Measurements from ENCODE around the gene GSG1L. TPM values are rescaled to one million over a fixed set of nuclear protein-coding genes. Genes with fewer than 3 reads are reported as not detected.

Gene GSG1L
- total RNA-seq, 1 donor from 2014 or later = not detected

GRCh38 chr16:27767081-27767480, 296.4 kb downstream of the GSG1L start:
- Mint-ChIP-seq H3K4me1 (no peaks in the 10 kb centered on the region), H3K36me3 (ENCODE audit: low read depth) (peaks cover 3% of the 10 kb centered on the region), H3K27ac (no peak overlapping the region), H3K4me3 (no peak overlapping the region), H3K9me3 (no peaks in the 10 kb centered on the region), H3K27me3 (no peaks in the 10 kb centered on the region)
- DNase-seq = no peak
- intact Hi-C loops (cut with micrococcal nuclease) = no loop called here

DNA sequence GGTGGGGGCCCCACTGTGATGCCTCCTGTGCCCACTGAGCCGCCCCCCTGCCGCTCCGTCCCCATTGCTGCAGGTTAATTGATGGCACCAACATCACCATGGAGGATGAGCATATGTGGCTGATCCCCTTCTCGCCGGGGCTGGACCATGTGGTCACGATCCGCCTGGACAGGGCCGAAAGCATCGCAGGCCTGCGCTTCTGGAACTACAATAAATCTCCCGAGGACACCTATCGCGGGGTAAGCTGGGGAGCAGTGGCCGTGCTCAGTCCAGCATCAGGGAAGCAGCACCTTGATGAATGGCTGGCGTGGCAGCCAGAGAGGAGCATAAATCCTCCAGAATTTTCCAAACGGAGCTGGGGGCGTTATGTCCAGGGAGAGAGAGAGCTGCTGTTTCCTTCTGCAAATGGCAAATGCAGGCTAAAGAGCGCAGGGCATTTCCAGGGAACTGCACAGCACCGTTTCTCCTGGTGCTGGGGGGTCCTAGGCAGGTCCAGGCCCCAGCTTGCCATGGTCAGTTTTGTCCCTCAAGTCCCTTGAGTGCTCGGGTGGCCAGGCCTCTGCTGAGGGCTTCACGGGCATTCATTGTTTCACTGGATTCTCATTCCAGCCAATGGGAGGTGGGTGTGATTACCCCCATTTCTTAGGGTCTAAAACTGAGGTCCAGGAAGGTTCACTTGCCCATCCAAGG, 297.1 kb downstream of the GSG1L start:
- no peak overlapping the region for H3K4me3 Mint-ChIP-seq
- no peaks in the 10 kb centered on the region for H3K9me3 Mint-ChIP-seq
- DNase-seq = no peak
- H3K27ac Mint-ChIP-seq = no peak overlapping the region
- intact Hi-C loops (cut with micrococcal nuclease) = no loop called here
- peaks cover 3% of the 10 kb centered on the region for H3K36me3 Mint-ChIP-seq (ENCODE audit: low read depth)
- no peaks in the 10 kb centered on the region for H3K27me3 Mint-ChIP-seq
- no peaks in the 10 kb centered on the region for H3K4me1 Mint-ChIP-seq

DNA sequence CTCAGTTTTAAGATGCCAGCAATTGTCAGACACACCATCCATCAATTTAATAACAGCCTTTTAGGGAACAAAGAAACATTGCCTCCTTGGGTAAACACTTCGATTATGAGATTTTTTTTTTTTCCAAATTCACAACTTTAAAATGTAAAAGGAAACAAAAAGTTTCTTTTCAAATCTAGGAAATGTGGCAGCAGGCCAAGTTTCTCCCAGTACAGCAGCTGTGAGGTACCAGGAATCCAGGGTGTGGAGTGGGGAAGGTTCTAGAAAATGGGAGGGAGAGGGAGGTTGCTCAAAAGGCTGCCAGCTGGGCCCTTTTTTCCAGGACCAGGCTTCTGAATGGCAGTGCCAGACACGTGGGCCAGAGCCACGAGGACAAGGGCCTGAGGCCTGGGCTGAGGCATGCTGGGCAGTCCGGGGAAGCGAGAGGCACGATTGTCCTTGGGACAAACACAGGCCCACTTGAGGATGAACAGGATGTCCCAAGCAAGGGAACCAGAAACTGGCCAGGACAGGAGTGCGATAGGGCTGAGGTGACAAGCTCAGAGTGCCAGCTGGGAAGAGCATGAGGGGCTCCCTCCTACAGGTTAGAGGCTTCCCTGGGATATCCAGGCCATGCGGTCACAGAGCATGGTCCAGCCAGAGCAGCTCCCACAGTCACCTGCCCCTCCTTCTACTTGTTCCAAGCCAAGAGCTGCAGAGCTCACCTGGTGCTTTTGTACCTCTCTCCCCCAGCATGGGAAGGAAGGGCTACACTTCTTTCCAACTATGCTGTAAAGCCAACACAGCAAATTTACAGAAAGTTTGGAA, 298.4 kb downstream of the GSG1L start:
- Mint-ChIP-seq H3K36me3 (ENCODE audit: low read depth) (peaks cover 3% of the 10 kb centered on the region), H3K27ac (no peak overlapping the region), H3K27me3 (no peaks in the 10 kb centered on the region), H3K4me3 (no peak overlapping the region), H3K4me1 (no peaks in the 10 kb centered on the region), H3K9me3 (no peaks in the 10 kb centered on the region)
- DNase-seq = no peak
- intact Hi-C loops (cut with micrococcal nuclease) = no loop called here

DNA sequence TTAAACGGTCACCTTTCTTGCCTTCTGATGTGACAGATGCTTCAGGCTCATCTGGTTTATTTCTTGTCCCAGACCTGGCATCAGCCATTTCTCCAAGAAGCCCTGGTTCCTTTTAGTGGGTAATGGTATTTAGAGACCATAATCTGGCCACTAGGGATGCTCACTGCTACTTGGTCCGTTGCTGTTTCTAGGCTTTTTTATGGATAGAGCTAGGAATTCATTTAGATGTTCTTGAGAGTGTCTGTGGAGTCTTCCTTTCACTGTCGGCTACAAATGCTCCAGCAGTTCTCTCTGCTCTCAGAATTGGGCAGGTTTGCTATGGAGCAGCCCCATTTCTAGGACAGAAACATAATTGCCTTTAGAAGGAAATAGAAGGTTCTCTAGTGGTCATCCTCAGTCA, 299.1 kb downstream of the GSG1L start:
- DNase-seq = no peak
- H3K36me3 Mint-ChIP-seq (ENCODE audit: low read depth) = peaks cover 3% of the 10 kb centered on the region
- intact Hi-C loops (cut with micrococcal nuclease) = no loop called here
- H3K27me3 Mint-ChIP-seq = no peaks in the 10 kb centered on the region
- H3K9me3 Mint-ChIP-seq = no peaks in the 10 kb centered on the region
- H3K27ac Mint-ChIP-seq = no peak overlapping the region
- no peak overlapping the region for H3K4me3 Mint-ChIP-seq
- no peaks in the 10 kb centered on the region for H3K4me1 Mint-ChIP-seq

- H3K27me3 Mint-ChIP-seq = no peaks in the 10 kb centered on the region
- no peaks in the 10 kb centered on the region for H3K4me1 Mint-ChIP-seq
- peaks cover 3% of the 10 kb centered on the region for H3K36me3 Mint-ChIP-seq (ENCODE audit: low read depth)
- intact Hi-C loops (cut with micrococcal nuclease) = no loop called here
- no peak for DNase-seq
- no peaks in the 10 kb centered on the region for H3K9me3 Mint-ChIP-seq
- H3K4me3 Mint-ChIP-seq = no peak overlapping the region
- H3K27ac Mint-ChIP-seq = no peak overlapping the region
Observed at GRCh38 chr16:27762441-27762840, 301.1 kb downstream of the GSG1L start.

GRCh38 chr16:27761816-27762215, 301.7 kb downstream of the GSG1L start:
- Mint-ChIP-seq H3K4me1 (no peaks in the 10 kb centered on the region), H3K27me3 (no peaks in the 10 kb centered on the region), H3K9me3 (no peaks in the 10 kb centered on the region), H3K36me3 (ENCODE audit: low read depth) (peaks cover 3% of the 10 kb centered on the region), H3K4me3 (no peak overlapping the region), H3K27ac (no peak overlapping the region)
- intact Hi-C loops (cut with micrococcal nuclease) = no loop called here
- DNase-seq = no peak

- no peak overlapping the region for H3K4me3 Mint-ChIP-seq
- H3K4me1 Mint-ChIP-seq = no peaks in the 10 kb centered on the region
- peaks cover 3% of the 10 kb centered on the region for H3K36me3 Mint-ChIP-seq (ENCODE audit: low read depth)
- no peaks in the 10 kb centered on the region for H3K9me3 Mint-ChIP-seq
- intact Hi-C loops (cut with micrococcal nuclease) = no loop called here
- DNase-seq = no peak
- H3K27ac Mint-ChIP-seq = no peak overlapping the region
- H3K27me3 Mint-ChIP-seq = no peaks in the 10 kb centered on the region
Observed at GRCh38 chr16:27760789-27761176, 302.7 kb downstream of the GSG1L start.

DNA sequence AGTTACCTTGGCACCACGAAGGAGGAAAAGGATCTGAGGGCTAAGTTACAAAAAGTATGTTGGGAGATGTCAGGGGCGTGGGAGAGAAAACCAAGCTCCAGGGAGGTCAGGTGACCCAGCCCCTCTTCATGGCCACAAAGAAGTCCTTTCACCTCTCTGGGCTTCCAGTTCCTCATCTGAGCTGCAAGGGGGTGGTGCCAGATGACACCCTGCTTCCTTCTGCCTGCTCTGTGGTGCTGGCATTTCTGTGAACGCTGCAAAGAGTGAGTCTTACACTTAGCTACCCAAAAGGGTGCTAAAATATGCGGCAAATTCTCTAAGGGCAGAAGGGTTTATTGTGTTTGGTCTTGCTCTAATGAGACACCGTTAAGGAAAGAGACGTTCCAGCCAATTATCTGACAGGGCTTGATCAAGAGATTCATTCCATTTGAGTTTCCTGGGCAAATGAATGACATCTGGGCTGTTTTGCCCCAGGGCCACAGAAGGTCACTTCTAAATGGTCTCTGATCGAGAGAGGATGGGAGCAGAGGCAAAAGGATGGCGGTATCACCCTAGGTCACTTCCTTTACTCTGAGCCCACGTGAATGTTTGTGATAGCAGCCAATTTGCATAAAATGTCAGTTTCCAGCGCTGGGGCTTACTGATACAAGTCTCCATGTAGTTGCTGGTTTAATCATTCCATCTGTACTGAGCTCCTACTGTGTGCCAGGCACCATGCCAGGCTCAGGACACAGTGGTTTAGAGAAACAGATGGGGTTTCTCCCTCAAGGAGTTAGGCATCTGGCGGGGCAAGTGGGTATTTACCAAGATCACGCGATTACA, 303.3 kb downstream of the GSG1L start:
- Mint-ChIP-seq H3K4me1 (no peaks in the 10 kb centered on the region), H3K27me3 (no peaks in the 10 kb centered on the region), H3K36me3 (ENCODE audit: low read depth) (peaks cover 3% of the 10 kb centered on the region)

DNA sequence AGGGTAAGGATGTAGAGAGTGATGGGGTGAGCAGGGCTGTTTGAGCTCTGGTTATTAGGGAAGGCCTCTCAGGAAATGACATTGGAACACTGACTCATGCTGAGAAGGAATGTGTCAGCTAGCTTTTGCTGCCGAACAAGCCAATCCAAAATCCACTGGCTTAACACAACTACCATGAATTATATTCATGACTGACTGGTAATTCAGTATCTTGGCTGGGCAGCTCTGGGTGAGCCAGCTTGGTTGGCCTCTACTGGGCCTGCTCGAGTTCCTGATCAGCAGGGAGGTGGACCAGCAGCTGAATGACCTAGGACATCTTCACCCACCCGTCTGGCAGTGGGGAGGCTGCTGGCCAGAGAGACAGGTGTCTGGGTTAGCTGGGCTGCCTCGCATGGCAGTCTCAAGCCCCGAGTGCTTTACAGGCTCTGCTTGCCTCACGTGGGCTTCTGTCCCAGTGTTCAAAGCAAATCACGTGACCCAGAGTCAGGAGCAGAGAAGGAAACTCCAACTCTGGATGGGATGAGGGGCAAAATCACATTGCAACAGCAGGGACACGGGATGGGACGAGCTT, 304.1 kb downstream of the GSG1L start:
- H3K36me3 Mint-ChIP-seq (ENCODE audit: low read depth) = peaks cover 3% of the 10 kb centered on the region
- H3K27me3 Mint-ChIP-seq = no peaks in the 10 kb centered on the region
- H3K4me3 Mint-ChIP-seq = no peak overlapping the region
- H3K27ac Mint-ChIP-seq = no peak overlapping the region
- no peaks in the 10 kb centered on the region for H3K9me3 Mint-ChIP-seq
- intact Hi-C loops (cut with micrococcal nuclease) = no loop called here
- DNase-seq = no peak
- no peaks in the 10 kb centered on the region for H3K4me1 Mint-ChIP-seq

More for the DNA sequence above, 303.3 kb downstream of the GSG1L start:
- no peak for DNase-seq
- H3K9me3 Mint-ChIP-seq = no peaks in the 10 kb centered on the region
- intact Hi-C loops (cut with micrococcal nuclease) = no loop called here
- H3K4me3 Mint-ChIP-seq = no peak overlapping the region
- no peak overlapping the region for H3K27ac Mint-ChIP-seq

DNA sequence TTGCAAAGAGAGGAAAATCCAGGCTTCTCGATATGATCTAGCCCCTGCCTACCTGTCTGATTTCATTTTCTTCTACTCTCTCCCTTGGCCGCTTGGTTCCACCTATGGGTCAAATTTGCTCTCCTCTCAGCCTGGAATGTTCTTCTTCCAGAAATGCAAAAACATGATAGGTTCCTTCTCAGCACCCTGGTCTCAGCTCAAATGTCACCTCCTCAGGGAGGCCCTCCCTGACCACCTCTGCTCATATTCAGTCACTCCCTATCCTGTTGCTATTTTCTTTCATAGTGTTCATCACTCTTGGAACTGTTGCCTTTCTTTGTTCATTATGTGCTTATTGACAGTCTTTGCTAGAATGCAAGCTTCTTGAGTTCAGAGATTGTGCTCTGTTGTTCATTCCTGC, 305.0 kb downstream of the GSG1L start:
- no peak for DNase-seq
- Mint-ChIP-seq H3K4me1 (no peaks in the 10 kb centered on the region), H3K27ac (no peak overlapping the region), H3K27me3 (no peaks in the 10 kb centered on the region), H3K9me3 (no peaks in the 10 kb centered on the region), H3K4me3 (no peak overlapping the region), H3K36me3 (ENCODE audit: low read depth) (no peaks in the 10 kb centered on the region)
- intact Hi-C loops (cut with micrococcal nuclease) = no loop called here

GRCh38 chr16:27756206-27756970, 307.1 kb downstream of the GSG1L start:
- Mint-ChIP-seq H3K27me3 (no peaks in the 10 kb centered on the region), H3K4me3 (no peak overlapping the region), H3K27ac (no peak overlapping the region), H3K4me1 (no peaks in the 10 kb centered on the region), H3K36me3 (ENCODE audit: low read depth) (no peaks in the 10 kb centered on the region), H3K9me3 (no peaks in the 10 kb centered on the region)
- intact Hi-C loops (cut with micrococcal nuclease) = no loop called here
- no peak for DNase-seq

- Mint-ChIP-seq H3K9me3 (no peaks in the 10 kb centered on the region), H3K27ac (peak overlapping the region; percentile 47)
- intact Hi-C loops (cut with micrococcal nuclease) = no loop called here
Observed at GRCh38 chr16:27754788-27755690, 308.5 kb downstream of the GSG1L start.

More at GRCh38 chr16:27754788-27755690, 308.5 kb downstream of the GSG1L start:
- Mint-ChIP-seq H3K4me3 (no peak overlapping the region), H3K27me3 (no peaks in the 10 kb centered on the region), H3K36me3 (ENCODE audit: low read depth) (no peaks in the 10 kb centered on the region), H3K4me1 (no peaks in the 10 kb centered on the region)
- DNase-seq = no peak
